SHP77 (cell line): ENCODE data around the gene COG5.

ENCODE experiments used
- DNase-seq, 2 experiments: peaks; one replicate each; lab custom pipeline; 2025; lab: John Stamatoyannopoulos, UW

COG5 gene

DNA sequence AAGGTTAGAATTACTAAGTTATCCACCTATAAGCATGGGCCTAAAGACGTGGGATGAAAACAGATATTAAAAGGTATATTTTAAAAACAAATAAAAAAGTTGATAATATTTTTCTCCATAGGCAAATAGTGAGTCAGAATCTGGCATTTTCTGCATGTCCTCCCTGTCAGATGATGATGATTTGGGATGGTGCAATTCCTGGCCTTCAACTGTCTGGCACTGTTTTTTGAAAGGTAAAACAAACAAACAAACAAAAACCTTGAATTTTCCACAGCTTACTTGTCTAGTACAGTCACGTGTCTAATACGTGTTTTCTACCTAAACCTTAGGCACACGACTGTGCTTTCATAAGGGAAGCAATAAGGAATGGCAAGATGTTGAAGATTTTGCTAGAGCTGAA, 377.5 kb downstream of the COG5 start:
- no peak for DNase-seq

DNA sequence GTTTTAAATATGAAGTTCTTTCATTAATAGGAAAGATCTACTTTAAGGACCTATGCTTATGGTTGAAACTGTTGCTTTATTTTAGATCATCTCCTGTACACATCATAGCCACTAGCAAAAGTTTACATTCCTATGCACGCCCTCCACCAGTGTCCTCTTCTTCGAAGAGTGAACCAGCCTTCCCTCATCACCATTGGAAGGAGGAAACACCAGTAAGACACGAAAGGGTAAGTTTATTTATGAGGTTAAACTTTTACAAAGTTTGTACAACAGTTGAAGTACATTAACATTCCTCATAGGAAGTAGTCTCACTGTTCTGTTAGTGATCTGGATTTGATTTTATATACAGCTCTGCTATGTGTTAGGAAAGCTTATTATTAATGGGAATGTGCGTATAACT, 378.0 kb downstream of the COG5 start:
- DNase-seq, result no peak

DNA sequence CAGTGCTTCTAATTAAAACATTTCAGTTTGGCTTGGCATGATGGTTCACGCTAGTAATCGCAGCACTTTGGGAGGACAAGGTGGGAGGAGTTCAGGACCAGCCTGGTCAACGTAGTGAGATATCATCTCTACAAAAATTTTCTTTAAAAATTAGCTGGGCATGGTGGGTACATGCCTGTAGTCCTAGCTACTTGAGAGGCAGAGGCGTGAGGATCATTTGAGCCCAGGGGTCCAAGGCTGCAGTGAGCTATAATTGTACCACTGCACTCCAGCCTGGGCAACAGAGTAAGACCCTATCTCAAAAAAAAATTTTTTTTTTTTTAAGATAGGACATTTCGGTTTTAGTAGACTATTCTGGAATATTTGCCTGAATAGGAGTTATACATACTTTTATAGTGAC, 382.5 kb downstream of the COG5 start:
- no peak for DNase-seq

DNA sequence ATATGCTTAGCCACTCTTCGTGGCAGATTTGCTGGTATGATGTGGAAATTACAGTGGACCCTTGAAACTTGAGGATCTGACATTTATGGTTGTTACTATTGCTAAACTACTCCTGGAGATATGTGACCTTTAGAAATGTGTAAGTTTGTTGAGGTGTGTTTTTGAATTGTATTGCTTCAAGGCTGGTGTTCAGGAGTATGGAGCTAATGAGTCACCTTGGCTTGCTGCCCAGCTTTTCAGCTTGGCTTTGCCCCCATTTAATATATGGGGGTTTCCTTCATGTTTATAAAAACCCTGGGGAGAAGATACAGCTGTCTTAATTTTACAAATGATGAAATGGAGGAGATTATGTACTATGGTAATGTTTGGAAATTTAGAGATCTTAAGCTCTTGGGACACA, 383.3 kb downstream of the COG5 start:
- DNase-seq, result peak in 1 of 2 experiments; percentile 7

DNA sequence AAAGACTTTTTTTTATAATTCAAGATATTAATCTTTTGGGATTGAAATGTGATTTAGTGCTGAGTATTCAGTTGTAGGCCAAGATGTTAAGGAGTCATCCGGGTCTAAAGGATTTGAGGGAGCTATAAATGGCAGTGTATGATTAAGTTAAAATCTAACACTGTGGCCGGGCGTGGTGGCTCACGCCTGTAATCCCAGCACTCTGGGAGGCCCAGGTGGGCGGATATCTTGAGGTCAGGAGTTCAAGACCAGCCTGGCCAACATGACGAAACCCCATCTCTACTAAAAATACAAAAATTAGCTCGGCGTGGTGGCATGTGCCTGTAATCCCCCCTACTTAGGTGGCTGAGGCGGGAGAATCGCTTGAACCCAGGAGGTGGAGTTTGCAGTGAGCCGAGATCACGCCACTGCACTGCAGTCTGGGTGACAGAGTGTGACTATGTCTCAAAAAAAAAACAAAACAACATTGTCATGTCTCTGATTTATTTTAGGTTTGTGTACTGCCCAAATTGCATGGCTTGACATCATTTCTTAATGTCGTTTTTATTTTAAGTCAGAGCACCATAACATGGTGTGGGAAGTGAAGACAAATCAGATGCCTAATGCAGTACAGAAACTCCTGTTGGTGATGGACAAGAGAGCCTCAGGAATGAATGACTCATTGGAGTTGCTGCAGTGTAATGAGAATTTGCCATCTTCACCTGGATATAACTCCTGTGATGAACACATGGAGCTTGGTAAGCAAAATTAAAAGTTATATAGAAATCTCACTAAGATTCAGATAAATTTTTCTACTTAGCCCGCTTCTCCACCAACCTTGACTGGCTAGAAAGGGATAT, 384.2 kb downstream of the COG5 start:
- no peak for DNase-seq

DNA sequence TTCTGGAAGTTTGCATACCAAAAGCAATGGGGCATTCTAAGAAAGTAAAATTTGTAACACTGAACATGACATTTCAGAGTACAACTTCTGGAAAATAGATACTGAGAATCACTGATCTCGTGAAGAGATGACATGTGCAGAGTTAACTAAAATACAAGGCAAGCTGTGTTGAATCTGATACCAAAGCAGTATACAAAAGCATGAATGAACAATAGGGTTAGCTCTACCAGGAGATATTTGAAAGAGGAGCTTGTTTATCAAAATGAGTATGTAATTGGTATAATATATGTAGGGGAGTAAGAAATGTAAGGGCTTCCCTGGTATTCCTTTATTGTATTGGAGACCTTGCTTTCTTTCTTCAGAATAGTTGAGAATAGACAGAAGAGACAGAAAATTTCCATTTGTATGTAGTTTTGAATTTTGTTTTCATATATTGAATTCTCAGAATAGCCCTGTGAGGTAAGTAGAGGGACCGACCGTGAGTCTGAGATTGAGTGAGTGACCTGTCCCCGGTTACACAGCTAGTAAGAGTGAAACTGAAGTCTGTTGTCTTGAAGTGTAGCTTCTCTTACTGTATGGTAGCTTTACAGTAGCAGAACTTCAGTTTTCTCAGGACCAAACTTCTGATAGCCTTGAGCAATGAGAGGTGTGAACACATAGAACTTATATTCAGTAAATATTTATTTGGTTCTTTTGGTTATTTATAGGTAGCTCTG, 389.9 kb downstream of the COG5 start:
- no peak for DNase-seq

DNA sequence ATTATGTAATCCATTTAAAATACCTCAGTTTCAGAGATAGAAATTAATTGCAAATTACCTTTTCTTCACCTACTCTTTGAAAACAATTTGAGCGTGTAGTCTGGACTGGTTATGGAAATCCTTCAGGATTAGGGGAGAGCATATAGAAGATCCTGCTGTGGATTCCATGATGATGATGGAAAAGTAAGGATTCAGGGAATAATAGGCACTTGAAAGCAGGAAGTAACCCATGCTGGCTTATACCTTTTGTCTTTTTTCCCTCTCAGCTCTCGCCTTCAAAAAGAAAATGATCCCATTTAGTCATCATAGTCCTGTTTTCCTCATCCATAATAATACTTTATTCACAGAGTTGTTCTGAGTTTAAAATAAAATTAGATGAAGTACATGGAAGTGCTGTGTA, 390.5 kb downstream of the COG5 start:
- DNase-seq, result no peak

DNA sequence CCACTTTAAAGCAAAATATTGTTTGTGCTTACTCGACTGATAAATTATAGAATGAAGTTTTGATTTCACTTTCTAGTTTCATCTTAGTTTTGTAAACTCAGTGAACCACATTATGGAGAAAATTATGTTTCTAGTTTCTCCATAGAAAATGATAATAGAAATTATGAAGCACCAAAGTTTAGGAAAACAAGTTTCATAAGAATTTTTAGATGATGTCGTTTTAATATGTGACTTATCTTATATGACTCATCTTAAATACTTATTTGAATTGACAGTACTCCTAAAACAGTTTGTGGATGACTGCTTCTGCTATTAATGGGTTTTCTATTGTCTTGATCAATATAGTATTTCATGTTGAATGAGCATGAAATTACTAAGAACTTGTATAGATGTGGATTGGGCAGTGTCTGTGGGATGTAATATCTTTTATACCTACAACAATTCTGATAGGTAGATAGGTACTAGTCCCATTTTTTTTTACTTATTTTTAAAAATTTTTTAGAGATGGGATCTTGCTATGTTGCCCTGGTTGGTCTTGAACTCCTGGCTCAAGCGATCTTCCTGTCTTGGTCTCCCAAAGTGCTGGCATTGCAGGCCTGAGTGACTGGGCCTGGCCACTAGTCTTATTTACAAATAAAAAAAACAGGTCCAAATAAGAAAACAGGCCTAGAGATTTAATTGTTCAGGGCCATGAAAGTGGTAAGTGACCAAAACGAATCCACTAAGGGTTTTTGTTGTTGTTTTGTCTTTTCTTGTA, 391.3 kb downstream of the COG5 start:
- DNase-seq, result no peak

DNA sequence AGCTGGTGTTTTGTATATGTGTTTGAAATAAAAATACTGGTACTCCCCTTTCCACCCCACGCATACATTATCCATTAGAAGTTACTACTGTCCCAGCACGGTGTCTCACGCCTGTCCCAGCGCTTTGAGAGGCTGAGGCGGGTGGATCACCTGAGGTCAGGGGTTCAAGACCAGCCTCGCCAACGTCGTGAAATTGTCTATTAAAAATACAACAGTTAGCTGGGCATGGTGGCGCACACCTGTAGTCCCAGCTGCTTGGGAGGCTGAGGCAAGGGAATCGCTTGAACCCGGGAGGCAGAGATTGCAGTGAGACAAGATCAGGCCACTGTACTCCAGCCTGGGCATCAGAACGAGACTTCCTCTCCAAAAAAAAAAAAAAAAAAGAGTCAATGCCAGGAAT, 392.2 kb downstream of the COG5 start:
- DNase-seq, result no peak

DNA sequence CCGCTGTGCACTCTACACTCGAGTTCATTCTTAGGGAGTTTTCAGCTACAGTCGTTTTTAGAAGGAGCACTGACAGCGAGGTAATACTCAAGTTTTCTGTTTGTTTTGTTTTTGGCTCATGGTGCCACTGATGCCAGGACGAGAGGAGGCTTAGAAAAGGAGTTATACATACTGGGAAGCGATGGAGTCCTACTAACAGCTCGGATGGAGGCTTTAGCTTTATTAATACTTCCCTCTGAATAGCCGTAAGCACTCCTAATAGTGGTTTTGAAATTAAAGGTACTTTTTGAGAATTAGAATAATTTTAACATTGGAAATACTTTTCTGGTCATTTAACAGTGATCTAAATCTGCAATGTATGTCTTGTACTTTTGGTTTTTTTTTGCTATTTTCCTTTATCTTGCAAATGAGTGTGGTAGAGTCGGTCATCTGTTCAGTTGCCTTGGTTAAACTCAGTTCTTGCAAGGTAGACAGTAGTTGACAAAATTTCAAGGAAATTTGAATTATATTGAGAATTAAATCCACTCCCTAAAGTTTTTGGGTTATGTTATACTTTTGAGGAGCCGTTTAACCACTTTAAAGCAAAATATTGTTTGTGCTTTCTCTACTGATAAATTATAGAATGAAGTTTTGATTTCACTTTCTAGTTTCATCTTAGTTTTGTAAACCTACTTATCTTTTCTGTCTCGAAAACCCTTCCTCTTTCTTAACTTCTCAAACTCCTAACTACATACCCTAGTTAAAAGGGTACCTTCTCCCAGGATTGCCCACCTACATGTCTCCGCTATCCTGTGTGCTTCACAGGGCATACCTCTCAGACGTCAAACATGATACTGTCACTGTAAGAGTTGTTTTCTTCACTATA, 393.4 kb downstream of the COG5 start:
- no peak for DNase-seq

DNA sequence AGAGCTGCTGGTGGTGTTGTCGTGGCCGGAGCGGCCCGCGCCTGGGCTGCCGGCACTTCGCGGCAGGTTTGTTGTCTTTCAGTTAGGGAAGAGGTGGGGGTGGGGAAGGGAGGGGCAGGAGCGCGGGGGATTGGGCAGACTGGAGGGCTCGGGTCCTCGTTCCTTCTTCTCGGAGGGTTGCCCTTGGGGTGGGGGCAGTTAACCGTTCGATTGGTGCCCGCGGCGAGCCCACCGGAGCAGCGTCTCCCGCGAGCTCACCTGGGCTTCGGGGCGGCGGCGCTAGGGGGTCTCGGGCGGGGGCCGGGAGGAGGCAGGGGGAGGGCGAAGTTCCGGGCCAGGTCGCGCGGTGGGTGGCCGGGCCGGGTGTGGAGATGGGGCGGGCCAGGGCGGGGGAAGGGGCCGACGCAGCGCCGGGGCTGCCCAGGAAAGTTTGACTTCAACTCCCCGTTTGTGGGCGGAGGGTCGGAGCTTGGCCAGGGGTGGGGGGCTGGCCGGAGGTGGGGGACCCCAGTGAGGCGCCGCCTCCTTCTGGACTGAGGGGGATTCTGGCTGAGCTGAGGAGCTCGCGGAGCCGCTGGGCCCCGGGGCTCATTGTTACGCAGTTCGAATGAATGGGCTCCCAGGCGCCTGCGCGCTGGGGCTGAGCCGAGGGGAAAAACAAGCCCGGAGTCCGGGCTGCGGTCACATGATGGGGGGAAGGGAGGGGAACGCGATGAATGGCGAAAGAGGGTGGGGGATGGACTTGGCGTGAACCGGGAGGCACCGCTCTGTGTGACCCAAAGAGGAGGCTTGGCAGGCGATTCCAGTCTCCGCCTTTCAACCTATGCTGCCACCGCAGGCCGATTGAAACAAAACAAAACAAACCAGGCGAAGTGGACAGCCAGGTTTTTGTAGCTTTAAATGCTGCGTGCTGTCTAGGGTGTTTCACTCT, 394.3 kb downstream of the COG5 start:
- DNase-seq, result peak; percentile 90 to 94

DNA sequence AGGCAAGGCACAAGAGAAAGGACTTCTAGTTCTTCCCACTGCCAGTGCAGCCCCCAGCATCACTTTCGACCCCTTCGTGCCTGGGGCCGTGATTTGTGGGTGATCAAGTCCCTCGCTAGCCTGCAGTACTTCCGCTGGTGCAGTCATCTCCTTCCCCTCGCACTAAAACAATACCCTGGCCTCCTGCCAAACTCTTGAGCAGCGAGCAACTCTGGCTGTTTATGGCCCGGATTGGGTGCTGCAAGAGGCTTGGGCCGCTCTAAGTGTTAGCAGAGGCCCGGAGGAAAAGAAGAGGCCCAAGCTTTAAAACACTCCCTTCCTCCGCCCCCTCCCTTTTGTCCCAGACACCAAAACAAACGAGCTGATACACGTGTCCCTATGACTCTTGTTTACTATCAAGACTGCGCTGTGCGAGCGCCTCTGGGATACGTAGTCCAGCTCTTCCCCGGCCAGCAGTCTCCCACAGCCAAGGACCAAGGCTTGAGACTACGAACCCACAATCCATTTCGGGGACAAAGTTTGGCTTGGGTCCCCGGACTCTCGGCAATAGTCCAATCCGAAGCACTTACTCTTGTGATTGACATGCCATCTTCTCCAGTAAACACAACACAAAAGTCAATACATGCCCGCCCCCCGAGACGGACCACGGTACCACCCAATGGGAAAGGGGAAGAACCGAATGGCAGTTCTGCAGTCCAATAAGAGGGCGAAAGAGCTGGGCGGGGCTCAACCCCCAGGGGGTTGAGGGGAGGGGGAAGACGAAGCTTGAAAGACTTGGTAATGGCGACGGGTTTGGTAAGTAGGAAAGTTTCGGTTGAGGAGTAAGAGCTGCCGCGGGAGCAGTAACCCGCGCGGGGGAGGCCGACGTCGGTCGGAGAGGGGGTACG, 395.2 kb downstream of the COG5 start, which contains the start of gene HBP1:
Gene HBP1 (plus strand): TSS at position 771 of the 887 bp plus-strand sequence. CDS start 10,891 bp downstream, outside the sequence.
- peak; percentile 97 to 99 for DNase-seq

DNA sequence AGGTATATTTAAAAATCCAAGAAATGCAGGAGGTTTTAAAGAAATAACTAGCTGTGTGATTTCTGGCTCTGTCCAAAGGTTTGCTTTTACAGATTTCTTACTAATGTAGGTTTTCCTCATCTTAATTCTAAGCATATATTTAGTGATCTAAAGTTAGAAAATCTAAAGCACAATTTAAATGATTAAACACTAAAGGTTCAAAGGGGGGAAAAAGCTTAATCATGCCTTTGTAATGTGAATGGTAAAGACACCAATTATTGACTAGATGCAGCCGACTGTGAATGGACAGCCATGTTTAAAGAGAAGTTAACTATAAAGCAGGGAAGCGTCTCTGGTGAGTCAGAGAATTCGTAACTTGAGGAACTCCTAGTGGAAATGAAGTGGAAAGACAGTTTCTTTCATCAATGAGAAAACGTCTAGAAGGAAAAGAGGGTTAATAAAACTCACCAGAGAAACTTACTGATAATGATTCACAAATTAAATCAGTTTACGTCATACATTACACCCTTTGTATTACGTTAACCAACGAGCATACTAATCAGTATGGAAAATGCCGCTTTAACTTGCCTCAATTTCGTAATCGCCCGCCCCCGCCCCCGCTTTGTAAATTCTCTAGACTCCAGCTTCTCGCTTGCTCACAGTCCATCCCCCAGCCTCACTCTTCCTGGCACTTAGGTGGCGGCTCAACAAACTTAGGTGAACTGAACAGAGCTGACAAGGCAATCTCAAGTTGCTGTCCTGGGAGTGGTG, 396.1 kb downstream of the COG5 start:
- DNase-seq, result peak; percentile 34

DNA sequence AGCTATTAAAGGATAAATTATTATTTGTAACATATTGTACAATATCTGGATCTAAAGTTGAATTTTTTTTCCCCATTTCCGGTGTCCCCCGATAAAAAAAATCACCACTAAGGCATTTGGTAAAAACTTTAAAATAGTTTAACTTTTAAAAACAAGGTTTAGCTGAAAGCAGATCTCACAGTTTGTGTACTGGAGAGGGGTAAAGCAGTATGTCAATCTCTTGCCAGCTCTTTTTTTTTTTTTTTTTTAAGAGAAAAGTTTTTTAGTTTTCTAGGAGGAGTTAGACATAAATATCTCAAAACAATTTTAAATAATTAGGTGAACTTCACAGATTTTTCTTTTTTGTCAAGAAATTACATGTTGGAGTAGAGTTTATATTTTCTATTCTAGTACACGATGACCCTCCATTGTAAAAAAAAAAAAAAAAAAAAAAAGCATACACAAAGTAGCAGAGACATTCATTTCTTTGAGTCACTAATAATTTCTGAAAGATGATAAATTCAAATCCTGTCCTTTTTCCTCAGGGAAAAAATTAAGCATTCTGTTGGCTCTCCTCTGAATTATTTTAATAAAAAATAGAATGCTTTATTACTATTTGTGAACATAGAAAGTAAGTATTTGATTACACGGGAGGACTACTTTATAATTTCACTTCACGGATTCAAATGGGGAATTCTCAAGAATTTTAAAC, 396.8 kb downstream of the COG5 start:
- DNase-seq, result no peak

DNA sequence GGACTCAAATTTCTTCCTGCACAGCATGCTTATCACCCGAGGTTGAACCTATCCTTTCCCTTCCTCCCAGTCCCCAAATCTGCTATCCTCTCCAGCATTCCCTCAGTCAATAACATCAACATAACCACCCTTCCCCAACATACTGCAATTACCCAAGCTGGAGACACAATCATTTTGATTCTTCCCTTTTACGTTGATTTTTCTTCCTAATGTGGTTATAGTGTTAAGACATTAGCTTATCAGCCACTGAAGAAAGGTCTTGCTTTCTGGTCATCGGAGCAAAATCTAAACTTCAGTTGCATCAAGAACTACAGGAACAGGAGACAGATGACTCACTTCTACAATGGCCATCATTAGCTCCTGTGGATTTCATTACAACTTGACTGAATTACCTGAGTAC, 398.4 kb downstream of the COG5 start:
- DNase-seq, result no peak

DNA sequence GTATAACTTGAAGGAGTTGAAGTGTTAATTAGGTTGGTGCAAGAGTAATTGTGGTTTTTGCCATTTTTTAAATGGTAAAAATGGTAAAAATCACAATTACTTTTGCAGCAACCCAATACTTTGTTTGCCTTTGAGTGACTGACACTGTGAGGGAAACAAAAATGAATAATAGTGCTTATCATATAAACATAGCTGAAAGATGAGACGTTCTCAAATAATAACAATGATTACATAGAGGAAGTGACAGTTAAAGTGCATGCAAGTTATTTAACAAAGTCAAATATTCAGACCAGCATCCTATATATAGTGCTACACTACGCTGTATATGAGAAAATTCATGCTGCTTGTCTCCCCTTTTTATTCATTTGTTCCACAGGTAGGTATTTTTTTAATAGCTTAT, 399.6 kb downstream of the COG5 start:
- DNase-seq, result no peak

DNA sequence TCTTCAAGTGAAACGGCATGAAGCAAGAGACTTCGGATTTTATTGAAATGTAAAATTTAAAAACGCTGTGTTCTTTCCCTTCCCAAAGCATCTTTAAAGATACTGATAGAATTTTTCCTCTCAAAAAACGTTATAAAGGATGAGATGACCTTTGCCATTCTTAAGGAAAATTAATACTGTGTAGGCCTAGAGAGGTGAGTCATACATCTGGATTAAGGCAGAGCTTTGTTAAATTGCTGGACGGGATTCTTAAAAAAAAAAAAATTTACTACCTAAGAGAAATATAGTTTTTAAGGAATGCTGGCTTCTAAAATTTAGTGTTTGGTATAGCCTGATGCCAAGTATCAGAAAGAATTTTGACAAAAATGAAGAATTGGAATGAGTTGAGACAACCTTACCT, 401.2 kb downstream of the COG5 start:
- DNase-seq, result no peak

DNA sequence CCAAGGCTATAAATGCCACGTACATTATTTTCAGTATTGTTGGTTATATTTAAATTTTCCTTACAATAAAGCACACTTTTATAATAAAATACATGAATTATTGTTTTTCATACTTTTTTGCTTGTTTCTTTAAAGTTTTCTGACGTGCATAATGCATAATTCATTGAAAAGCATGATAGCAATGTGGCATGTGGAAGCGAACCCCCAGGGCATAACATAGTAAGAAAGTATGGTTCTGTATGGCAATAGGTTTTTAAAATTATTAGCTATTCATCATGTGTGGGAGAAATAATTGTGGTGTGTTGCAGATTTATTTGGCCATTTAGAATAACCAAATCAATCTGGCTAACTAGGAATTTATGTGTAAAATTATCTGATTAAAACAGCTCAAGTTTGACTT, 402.3 kb downstream of the COG5 start:
- no peak for DNase-seq
